Regular cardiac myocyte (primary cell): ENCODE results near the gene IFT52. TPM values are rescaled to one million over a fixed set of nuclear protein-coding genes. Genes with fewer than 3 reads are reported as not detected.

ENCODE experiments used
- total RNA-seq: library from RNA; depleted of rRNA; stranded (reverse); fragments of >200 nt; gene quantifications from 2 replicates; pipeline ENCODE4 v1.2.3, GENCODE V29; 2014

The IFT52 gene
- 32.6 and 36.9 TPM in 2 replicates for total RNA-seq

GRCh38 chr20:43590392-43591303 lies at the start of gene IFT52:
Gene IFT52 (plus strand): TSS chr20:43590937. CDS start chr20:43594699, 3,762 bp downstream.

GRCh38 chr20:43558412-43559146 lies 32.2 kb upstream of the IFT52 start, which contains the start of gene SGK2:
Gene SGK2 (plus strand): TSS chr20:43559027. CDS start chr20:43566496, 7,469 bp downstream.

GRCh38 chr20:43666376-43667328 lies 75.9 kb downstream of the IFT52 start, which contains the start of gene MYBL2:
Gene MYBL2 (plus strand): TSS chr20:43667114. CDS start chr20:43667284, 170 bp downstream.

Other genes starting within 250 kb of the IFT52 start
- 22.8 and 96.2 TPM in 2 replicates for gene SRSF6, start 133.0 kb upstream of the IFT52 start, total RNA-seq
- 2.3 and 10.4 TPM in 2 replicates for gene L3MBTL1, start 83.2 kb upstream of the IFT52 start, total RNA-seq
- 0.28 TPM in 1 of 2 replicates, not detected in the other for gene SGK2, start 31.9 kb upstream of the IFT52 start, total RNA-seq
- 0.56 and 20.1 TPM in 2 replicates for gene MYBL2, start 76.2 kb downstream of the IFT52 start, total RNA-seq
- not detected in 2 replicates for gene GTSF1L, start 136.1 kb downstream of the IFT52 start, total RNA-seq